Neuronal stem cell (in vitro differentiated cells): ENCODE data around the gene NRXN3.

ENCODE experiments used
- DNase-seq: peaks from one replicate; pipeline ENCODE4 v3.0.0-alpha.2; 2013; ENCODE audit warnings: low spot score
- H2AFZ ChIP-seq: one replicate; pipeline ENCODE4 v1.6.1; 2013; ENCODE audit warnings: mild to moderate bottlenecking, low read length, inconsistent platforms
- H2AK5ac ChIP-seq: 2 replicates; pipeline ENCODE4 v1.6.1; 2013; ENCODE audit warnings: low read depth, mild to moderate bottlenecking, inconsistent platforms, low read length, moderate library complexity, mixed read lengths
- H2BK120ac ChIP-seq: 2 replicates; pipeline ENCODE4 v1.6.1; 2013; ENCODE audit warnings: low read depth, mild to moderate bottlenecking, inconsistent platforms, low read length, moderate library complexity, mixed read lengths
- H2BK12ac ChIP-seq: one replicate; pipeline ENCODE4 v1.6.1; 2013; ENCODE audit warnings: low read length, inconsistent platforms
- H2BK15ac ChIP-seq: 2 replicates; pipeline ENCODE4 v1.6.1; 2013; ENCODE audit warnings: mild to moderate bottlenecking, low read length, inconsistent platforms, mixed read lengths
- H2BK5ac ChIP-seq: one replicate; pipeline ENCODE4 v1.6.1; 2013; ENCODE audit warnings: inconsistent platforms, mild to moderate bottlenecking, low read length, moderate library complexity
- H3K14ac ChIP-seq: one replicate; pipeline ENCODE4 v1.6.1; 2013; ENCODE audit warnings: low read length, inconsistent platforms
- H3K18ac ChIP-seq: 2 replicates; pipeline ENCODE4 v1.6.1; 2013; ENCODE audit warnings: low read length, inconsistent platforms
- H3K23ac ChIP-seq: 2 replicates; pipeline ENCODE4 v1.6.1; 2013; ENCODE audit warnings: low read depth, mild to moderate bottlenecking, mixed read lengths, low read length, inconsistent platforms; ENCODE audit not compliant: poor library complexity
- H3K27ac ChIP-seq: replicated peaks from 3 replicates; pipeline ENCODE4 v1.5.1; 2013; ENCODE audit warnings: low read length, inconsistent platforms
- H3K27me3 ChIP-seq, 3 experiments: 2 replicates each; pipeline ENCODE4 v1.6.1; 2013; ENCODE audit warnings: low read length in 3 of 3, mild to moderate bottlenecking in 2 of 3, inconsistent platforms in 1 of 3, low read depth in 1 of 3, mixed read lengths in 1 of 3, moderate library complexity in 1 of 3; ENCODE audit not compliant: control insufficient read depth in 3 of 3, insufficient read depth in 3 of 3
- H3K36me3 ChIP-seq, 2 donors: replicated peaks in 1 of 2; 2 replicates each; pipeline ENCODE4 v1.6.1; 2013; ENCODE audit warnings: low read length in 2 of 2; ENCODE audit not compliant: control insufficient read depth in 2 of 2, insufficient read depth in 2 of 2
- H3K4ac ChIP-seq: 2 replicates; pipeline ENCODE4 v1.6.1; 2013; ENCODE audit warnings: inconsistent platforms, mild to moderate bottlenecking, low read length, moderate library complexity
- H3K4me1 ChIP-seq, 2 donors: 1 replicate in 1 of 2; 2 replicates in 1 of 2; pipeline ENCODE4 v1.6.1; 2013; ENCODE audit warnings: low read length in 2 of 2, low read depth in 1 of 2; ENCODE audit not compliant: control insufficient read depth in 2 of 2, insufficient read depth in 1 of 2
- H3K4me2 ChIP-seq: one replicate; pipeline ENCODE4 v1.6.1; 2013; ENCODE audit warnings: mild to moderate bottlenecking, low read length, inconsistent platforms; ENCODE audit not compliant: insufficient read depth, poor library complexity, severe bottlenecking
- H3K4me3 ChIP-seq, 2 donors: 2 replicates each; pipeline ENCODE4 v1.5.1; 2013; ENCODE audit warnings: low read length in 2 of 2, mild to moderate bottlenecking in 2 of 2, inconsistent platforms in 1 of 2, moderate library complexity in 1 of 2
- H3K79me1 ChIP-seq: one replicate; pipeline ENCODE4 v1.6.1; 2013; ENCODE audit warnings: low read depth, mild to moderate bottlenecking, inconsistent platforms, low read length, moderate library complexity
- H3K9ac ChIP-seq: one replicate; pipeline ENCODE4 v1.6.1; 2013; ENCODE audit warnings: mild to moderate bottlenecking, low read depth, low read length, inconsistent platforms; ENCODE audit not compliant: poor library complexity
- H3K9me3 ChIP-seq, 2 donors: replicated peaks in 1 of 2; 2 replicates each; pipeline versions ENCODE3 to v1.6.1; 2013; ENCODE audit warnings: low read length in 2 of 2, mild to moderate bottlenecking in 2 of 2, inconsistent platforms in 1 of 2, low read depth in 1 of 2, mixed read lengths in 1 of 2, moderate library complexity in 1 of 2; ENCODE audit not compliant: control insufficient read depth in 2 of 2, insufficient read depth in 1 of 2
- H4K8ac ChIP-seq: one replicate; pipeline ENCODE4 v1.6.1; 2013; ENCODE audit warnings: low read depth, mild to moderate bottlenecking, inconsistent platforms, low read length, moderate library complexity
- H4K91ac ChIP-seq: one replicate; pipeline ENCODE4 v1.6.1; 2013; ENCODE audit warnings: low read length, low read depth, mild to moderate bottlenecking, inconsistent platforms; ENCODE audit not compliant: poor library complexity
- WGBS, 2 donors: extraction: QIAGEN DNeasy Blood & Tissue Kit; methylation state at CpG; one replicate each; pipeline ENCODE4 v1.1.7; 2013; ENCODE audit warnings: missing lambda C conversion rate in 2 of 2, mixed read lengths in 1 of 2; ENCODE audit not compliant: insufficient read length in 2 of 2, insufficient replicate concordance in 1 of 2; ENCODE audit errors: extremely low coverage in 2 of 2; 5-methylcytosine and 5-hydroxymethylcytosine counted together

NRXN3 gene

DNA sequence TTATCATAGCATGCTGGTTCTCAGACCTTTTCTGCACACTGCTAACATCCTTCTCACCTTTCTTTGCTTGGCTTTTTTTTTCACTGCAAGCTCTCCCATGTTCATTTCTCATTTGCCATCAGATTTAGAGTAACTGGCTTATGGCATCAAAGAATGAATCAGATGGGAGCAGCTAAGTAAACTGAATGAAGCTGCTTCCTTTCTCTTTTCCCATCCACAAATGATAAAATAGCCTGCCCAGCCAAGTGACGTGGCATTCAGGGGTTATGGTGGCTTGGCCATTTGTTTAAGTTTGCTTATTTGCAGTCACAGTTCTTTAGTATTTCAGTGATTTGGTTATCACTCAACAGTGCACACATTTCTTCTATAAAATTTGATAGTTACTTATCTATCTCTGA lies 1332.6 kb downstream of the NRXN3 start:
- Histone ChIP-seq H3K27me3 (no peaks in the 10 kb centered on the region), H3K36me3 (no peaks in the 10 kb centered on the region), H3K23ac (no peak overlapping the region), H3K27ac (no peak overlapping the region), H2BK12ac (no peak overlapping the region), H3K79me1 (no peaks in the 10 kb centered on the region), H3K18ac (no peak overlapping the region), H4K8ac (no peak overlapping the region), H2AFZ (no peak overlapping the region), H3K4me2 (no peak overlapping the region), H2AK5ac (no peak overlapping the region), H2BK15ac (no peak overlapping the region), H3K4me1 (peaks cover 0 to 1% of the 10 kb centered on the region in 2 donors), H3K4me3 (no peak overlapping the region), H3K9ac (no peak overlapping the region), H2BK120ac (no peak overlapping the region), H4K91ac (no peak overlapping the region), H3K14ac (no peak overlapping the region), H3K9me3 (no peaks in the 10 kb centered on the region), H2BK5ac (no peak overlapping the region), H3K4ac (no peak overlapping the region)
- WGBS, 2 donors, result no CpG with 5 or more reads among the region's 1 CpG
- DNase-seq, result no peak

GRCh38 chr14:79510659-79511058 lies 1340.5 kb downstream of the NRXN3 start:
- Histone ChIP-seq H3K79me1 (no peaks in the 10 kb centered on the region), H2AK5ac (no peak overlapping the region), H3K27me3 (no peaks in the 10 kb centered on the region), H4K8ac (no peak overlapping the region), H3K36me3 (no peaks in the 10 kb centered on the region), H2BK5ac (no peak overlapping the region), H3K9me3 (no peaks in the 10 kb centered on the region), H3K23ac (no peak overlapping the region), H2BK120ac (no peak overlapping the region), H3K4ac (no peak overlapping the region), H3K9ac (no peak overlapping the region), H3K14ac (no peak overlapping the region), H3K18ac (no peak overlapping the region), H2AFZ (peak overlapping the region; percentile 14), H4K91ac (no peak overlapping the region), H3K4me2 (no peak overlapping the region), H3K4me3 (no peak overlapping the region), H2BK12ac (no peak overlapping the region), H3K4me1 (peaks cover 10% of the 10 kb centered on the region in 2 donors), H3K27ac (no peak overlapping the region), H2BK15ac (no peak overlapping the region)
- DNase-seq, result no peak
- WGBS, 2 donors, result no CpG with 5 or more reads among the region's 3 CpGs

GRCh38 chr14:79511146-79511545 lies 1341.0 kb downstream of the NRXN3 start:
- no peak overlapping the region for H3K27ac ChIP-seq
- H3K23ac ChIP-seq, result no peak overlapping the region
- H2BK12ac ChIP-seq, result no peak overlapping the region
- no peak overlapping the region for H4K91ac ChIP-seq
- H3K14ac ChIP-seq, result no peak overlapping the region
- peak overlapping the region; percentile 14 for H2AFZ ChIP-seq
- H3K9ac ChIP-seq, result no peak overlapping the region
- no peak for DNase-seq
- no peak overlapping the region for H2BK120ac ChIP-seq
- no peak overlapping the region for H4K8ac ChIP-seq
- WGBS, 2 donors, result no CpG with 5 or more reads among the region's 3 CpGs
- H3K4me2 ChIP-seq, result no peak overlapping the region
- no peak overlapping the region for H3K18ac ChIP-seq
- H3K4ac ChIP-seq, result no peak overlapping the region
- no peaks in the 10 kb centered on the region for H3K79me1 ChIP-seq
- H2BK15ac ChIP-seq, result no peak overlapping the region
- no peak overlapping the region for H2BK5ac ChIP-seq
- H3K27me3 ChIP-seq, result no peaks in the 10 kb centered on the region
- H3K36me3 ChIP-seq, result no peaks in the 10 kb centered on the region
- H3K9me3 ChIP-seq, result no peaks in the 10 kb centered on the region
- no peak overlapping the region for H3K4me3 ChIP-seq
- H2AK5ac ChIP-seq, result no peak overlapping the region
- H3K4me1 ChIP-seq, result peaks cover 12 to 15% of the 10 kb centered on the region in 2 donors

DNA sequence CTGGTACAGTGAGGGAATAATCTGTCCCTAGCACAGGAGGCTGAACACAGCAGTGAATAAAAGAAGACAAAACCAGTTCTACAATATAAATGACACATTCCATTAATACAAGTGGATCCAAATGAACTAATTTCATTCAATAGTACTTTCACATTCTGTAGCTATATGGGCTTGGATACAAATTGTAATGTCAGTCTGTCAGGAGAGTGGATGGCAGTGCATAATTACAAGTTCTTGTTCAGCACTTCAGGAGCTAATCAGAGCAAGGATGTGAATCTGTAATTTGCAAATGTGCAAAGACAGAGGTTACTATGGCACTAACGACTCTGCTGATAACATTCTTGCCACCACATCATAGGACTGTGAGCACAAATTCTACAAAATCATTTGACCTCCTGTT lies 1343.3 kb downstream of the NRXN3 start:
- Histone ChIP-seq H2AK5ac (no peak overlapping the region), H4K8ac (no peak overlapping the region), H2BK15ac (no peak overlapping the region), H3K27me3 (no peaks in the 10 kb centered on the region), H3K9ac (no peak overlapping the region), H2BK120ac (no peak overlapping the region), H3K4me3 (no peak overlapping the region), H3K79me1 (no peaks in the 10 kb centered on the region), H3K18ac (no peak overlapping the region), H2BK12ac (no peak overlapping the region), H3K36me3 (no peaks in the 10 kb centered on the region), H3K23ac (no peak overlapping the region), H3K4me1 (peaks cover 14 to 16% of the 10 kb centered on the region in 2 donors), H3K4ac (no peak overlapping the region), H2BK5ac (no peak overlapping the region), H4K91ac (no peak overlapping the region), H3K27ac (no peak overlapping the region), H3K9me3 (no peaks in the 10 kb centered on the region), H2AFZ (no peak overlapping the region), H3K4me2 (no peak overlapping the region), H3K14ac (no peak overlapping the region)
- DNase-seq, result no peak
- no CpG with 5 or more reads among the region's 1 CpG for WGBS, 2 donors
